HL-60 (cell line): Measurements from ENCODE around the gene GABBR1.

Experiments
- DNase-seq, 2 experiments: peaks; one replicate each; pipeline ENCODE4 v3.0.0-alpha.2; 2010 to 2020; ENCODE audit warnings: low read depth in 1 of 2, low spot score in 1 of 2
- H3K27ac ChIP-seq: fragments of 250-450 bp; sonication (Bioruptor Pico); replicated peaks from 2 replicates; pipeline ENCODE4 v1.5.1; 2020; ENCODE audit warnings: mild to moderate bottlenecking, moderate library complexity
- H3K27me3 ChIP-seq: fragments of 250-450 bp; sonication (Bioruptor Pico); 2 replicates; pipeline ENCODE4 v1.5.1; 2021; ENCODE audit warnings: mild to moderate bottlenecking, moderate library complexity; ENCODE audit not compliant: insufficient read depth, poor library complexity, severe bottlenecking
- H3K4me3 ChIP-seq: replicated peaks from 2 replicates; pipeline ENCODE4 v1.5.1; 2011; ENCODE audit warnings: mild to moderate bottlenecking, control low read depth, low read length; ENCODE audit not compliant: insufficient read depth
- CTCF ChIP-seq: IDR thresholded peaks from one replicate; pipeline ENCODE4 v1.5.1; 2011; ENCODE audit warnings: low read length, control low read depth, inconsistent platforms; ENCODE audit not compliant: insufficient read depth
- GABPA ChIP-seq: IDR thresholded peaks from 2 replicates; pipeline ENCODE4 v1.6.1; 2012; ENCODE audit warnings: low read depth
- POLR2AphosphoS5 ChIP-seq: IDR thresholded peaks from 2 replicates; pipeline ENCODE4 v1.6.1; 2012; ENCODE audit warnings: low read depth
- REST ChIP-seq: IDR thresholded peaks from 2 replicates; pipeline ENCODE4 v1.6.1; 2012; ENCODE audit warnings: low read depth; ENCODE audit not compliant: insufficient replicate concordance
- SPI1 ChIP-seq: IDR thresholded peaks from 2 replicates; pipeline ENCODE4 v1.6.1; 2012; ENCODE audit warnings: low read depth, mild to moderate bottlenecking, borderline replicate concordance

Gene GABBR1

GRCh38 chr6:29531668-29532067 is 101.3 kb downstream of the GABBR1 start:
- Histone ChIP-seq H3K4me3 (no peak overlapping the region), H3K27me3 (no peaks in the 10 kb centered on the region), H3K27ac (no peak overlapping the region)
- TF ChIP-seq SPI1 (no peak), GABPA (no peak), POLR2AphosphoS5 (no peak), CTCF (no peak), REST (no peak)
- no peak for DNase-seq

- TF ChIP-seq SPI1 (no peak), REST (no peak), CTCF (no peak), GABPA (no peak), POLR2AphosphoS5 (no peak)
- no peak overlapping the region for H3K4me3 ChIP-seq
- no peak overlapping the region for H3K27ac ChIP-seq
- H3K27me3 ChIP-seq, result no peaks in the 10 kb centered on the region
- no peak for DNase-seq
Measured at GRCh38 chr6:29530671-29531310, 102.2 kb downstream of the GABBR1 start.

- Histone ChIP-seq H3K27ac (no peak overlapping the region), H3K4me3 (no peak overlapping the region), H3K27me3 (no peaks in the 10 kb centered on the region)
- TF ChIP-seq CTCF (no peak), REST (no peak), POLR2AphosphoS5 (no peak), GABPA (no peak), SPI1 (no peak)
- no peak for DNase-seq
Measured at GRCh38 chr6:29529956-29530355, 103.0 kb downstream of the GABBR1 start.
